Measurements from ENCODE around the gene TMA7. TPM values are rescaled to one million over a fixed set of nuclear protein-coding genes. Genes with fewer than 3 reads are reported as not detected.

TMA7 gene
- total and polyA plus RNA-seq, 2 of the 13 experiments (the other 11 are each of a cell fraction or from before 2014, with no cell fraction given), result 100 to 486 TPM

GRCh38 chr3:48465531-48466378, 25.7 kb downstream of the TMA7 start (continued):
- peak; percentile 30 for TF ChIP-seq ASH2L (IDR thresholded peaks at IDR 0.05; ENCODE audit: insufficient read length, low read depth, low read length)
- no peak for TF ChIP-seq RERE (CRISPR knock-in tag; IDR thresholded peaks at IDR 0.05; ENCODE audit: low read depth)
- 0 out of 2 replicates have a peak, but pooled peaks have one; percentile 40 for TF ChIP-seq SP4 (CRISPR knock-in tag; IDR thresholded peaks at IDR 0.05)
- peak; percentile 44; the same call in 1 of the 2 replicates for TF ChIP-seq ZNF362 (CRISPR knock-in tag; IDR thresholded peaks at IDR 0.05; ENCODE audit: borderline replicate concordance)
- no peak for TF ChIP-seq POLR2AphosphoS2 (IDR thresholded peaks at IDR 0.05; ENCODE audit: low read depth, low read length)
- peak; percentile 59; the same call in 1 of the 2 replicates for TF ChIP-seq SALL1 (CRISPR knock-in tag; IDR thresholded peaks at IDR 0.05)
- TF ChIP-seq BHLHE40 (IDR thresholded peaks at IDR 0.05; ENCODE audit: low read length), result peak; percentile 43; the same call in 1 of the 2 replicates
- TF ChIP-seq GLMP (CRISPR knock-in tag; IDR thresholded peaks at IDR 0.05; ENCODE audit: borderline replicate concordance), result no peak
- no peak for TF ChIP-seq MBD4 (IDR thresholded peaks at IDR 0.05; ENCODE audit: borderline replicate concordance, low read length)
- TF ChIP-seq MIER3 (CRISPR knock-in tag; IDR thresholded peaks at IDR 0.05; ENCODE audit: borderline replicate concordance), result no peak
- no peak for TF ChIP-seq ZBTB8A (CRISPR knock-in tag; IDR thresholded peaks at IDR 0.05; ENCODE audit: borderline replicate concordance, low read depth)
- TF ChIP-seq ZNF367 (CRISPR knock-in tag; IDR thresholded peaks at IDR 0.05; ENCODE audit: borderline replicate concordance), result no peak
- no peak for TF ChIP-seq BRCA1 (CRISPR knock-in tag; IDR thresholded peaks at IDR 0.05)
- peak; percentile 12 for TF ChIP-seq HNRNPK (IDR thresholded peaks at IDR 0.05; ENCODE audit: low read depth, low read length, poor library complexity, severe bottlenecking)
- TF ChIP-seq SIX1 (CRISPR knock-in tag; IDR thresholded peaks at IDR 0.05; ENCODE audit: borderline replicate concordance), result no peak
- no peak for TF ChIP-seq ZNF660 (CRISPR knock-in tag; IDR thresholded peaks at IDR 0.05; ENCODE audit: borderline replicate concordance, low read depth)
- peak; percentile 68; the same call in 1 of the 2 replicates for TF ChIP-seq ZBTB34 (CRISPR knock-in tag; IDR thresholded peaks at IDR 0.05)
- no peak for TF ChIP-seq ZNF468 (CRISPR knock-in tag; IDR thresholded peaks at IDR 0.05)
